HG02884 (cell line): ENCODE data around the gene DPY19L1.
"Not testable (repeated sequence)": the region's sequence is repeated elsewhere in the genome, so short reads cannot be mapped to it uniquely, and the experiment has no call there.

Experiments used
- ATAC-seq: cut with Tn5 transposase; IDR thresholded peaks from one replicate; pipeline ENCODE4 v1.9.1; 2021; ENCODE audit warnings: mild to moderate bottlenecking, moderate library complexity; ENCODE audit not compliant: unreplicated experiment

Gene DPY19L1

DNA sequence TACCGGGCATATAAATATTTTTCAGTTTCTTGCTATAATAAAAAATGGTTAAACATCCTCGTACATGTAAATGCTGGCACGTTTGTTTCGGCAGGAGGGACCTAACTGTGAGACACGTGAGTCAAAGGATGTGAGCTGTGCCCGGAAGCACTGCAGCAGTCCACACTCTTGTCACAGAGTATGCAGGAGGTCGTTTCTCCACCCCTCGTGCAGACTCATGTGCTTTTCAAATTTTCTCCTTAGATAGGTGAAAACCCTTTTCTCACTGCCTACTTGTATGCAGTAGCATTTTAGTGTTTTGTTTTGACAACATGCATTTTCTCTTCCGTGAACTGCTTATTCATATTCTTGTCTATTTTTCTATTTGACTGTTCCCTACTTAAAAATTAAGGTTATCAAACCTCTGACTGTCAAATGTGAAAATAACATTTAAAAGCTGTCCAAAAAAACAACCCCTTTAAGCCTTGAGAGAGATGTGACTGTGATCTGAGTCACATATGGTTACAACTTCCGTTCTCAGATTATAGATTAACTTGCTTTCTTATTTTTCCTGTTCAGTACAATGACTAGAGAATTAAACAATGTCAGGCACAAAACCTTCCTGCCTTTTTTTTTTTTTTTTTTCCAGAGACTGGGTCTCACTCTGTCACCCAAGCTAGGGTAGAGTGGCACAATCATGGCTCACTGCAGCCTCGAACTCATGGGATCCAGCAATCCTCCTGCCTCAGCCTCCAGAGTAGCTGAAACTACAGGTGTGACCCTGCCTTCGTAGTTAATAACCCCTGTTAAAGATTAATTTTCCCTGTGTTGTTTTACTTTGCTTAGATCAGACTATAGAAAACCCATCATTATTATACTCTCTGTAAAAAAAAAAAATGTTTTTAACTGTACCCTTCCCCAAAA lies 45.1 kb downstream of the DPY19L1 start:
- ATAC-seq, result peak; percentile 73

DNA sequence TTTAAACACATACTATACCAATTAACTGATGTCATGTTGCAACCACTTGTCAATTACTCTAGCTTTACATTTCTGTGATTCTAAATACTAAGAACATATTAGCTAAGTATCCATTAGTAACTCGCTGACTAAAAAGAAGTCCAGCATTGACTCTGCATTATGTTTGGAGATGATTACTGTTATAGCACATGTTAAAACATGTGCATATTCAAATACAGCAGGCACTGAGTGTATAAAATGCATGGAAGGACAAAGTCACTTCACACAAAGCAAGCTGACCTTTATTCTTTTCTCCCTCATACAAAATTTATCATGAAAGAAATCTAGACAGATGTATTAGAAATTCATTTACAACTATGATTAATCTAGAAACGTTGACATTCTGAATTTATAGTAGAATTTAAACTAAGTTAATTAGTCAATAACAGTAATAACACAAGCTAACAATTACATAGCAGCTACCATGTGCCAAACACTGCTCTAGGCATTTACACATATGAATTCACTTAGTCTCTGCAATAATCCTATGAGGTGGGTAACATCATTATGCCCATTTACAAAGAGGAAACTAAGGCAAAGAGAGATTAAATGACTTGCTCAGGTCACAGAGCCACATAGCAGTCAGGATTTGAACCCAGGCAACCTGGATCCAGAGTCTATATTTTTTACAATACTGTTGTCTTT lies 48.7 kb downstream of the DPY19L1 start:
- ATAC-seq, result not testable (repeated sequence)

DNA sequence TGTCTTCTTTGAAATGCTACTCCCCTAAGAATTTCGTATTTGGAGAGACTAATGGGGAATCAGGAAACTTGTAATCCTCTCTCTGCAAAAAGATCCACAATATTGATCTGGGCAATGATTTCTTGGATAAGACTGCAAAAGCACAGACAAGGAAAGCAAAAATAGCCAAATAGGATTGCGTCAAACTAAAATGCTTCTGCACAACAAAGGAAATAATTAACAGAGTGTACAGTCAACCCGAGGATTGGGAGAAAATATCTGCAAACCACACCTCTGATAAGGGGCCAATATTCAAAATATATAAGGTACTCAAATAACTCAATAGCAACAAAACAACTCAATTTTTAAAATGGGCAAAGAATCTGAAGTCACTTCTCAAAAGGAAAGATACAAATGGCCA lies 52.1 kb downstream of the DPY19L1 start:
- not testable (repeated sequence) for ATAC-seq

DNA sequence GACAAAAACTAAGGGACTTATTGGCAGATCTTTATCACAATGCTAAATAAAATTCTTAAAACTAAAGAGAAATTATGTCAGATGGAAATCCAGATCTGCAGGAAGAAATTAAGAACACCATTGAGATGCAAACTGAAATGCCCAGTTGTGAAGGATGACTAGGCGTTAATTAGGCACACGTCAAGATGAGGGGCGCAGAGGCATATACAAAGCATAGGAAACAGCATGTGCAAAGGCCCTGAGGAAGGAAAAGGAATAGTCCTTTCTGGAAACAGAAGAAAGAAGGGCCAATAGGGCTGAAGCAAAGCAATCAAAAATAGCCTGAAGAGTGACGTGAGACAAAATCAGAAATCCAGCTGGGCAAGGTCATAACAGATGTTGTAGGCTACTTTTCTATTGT lies 53.1 kb downstream of the DPY19L1 start:
- ATAC-seq, result not testable (repeated sequence)

DNA sequence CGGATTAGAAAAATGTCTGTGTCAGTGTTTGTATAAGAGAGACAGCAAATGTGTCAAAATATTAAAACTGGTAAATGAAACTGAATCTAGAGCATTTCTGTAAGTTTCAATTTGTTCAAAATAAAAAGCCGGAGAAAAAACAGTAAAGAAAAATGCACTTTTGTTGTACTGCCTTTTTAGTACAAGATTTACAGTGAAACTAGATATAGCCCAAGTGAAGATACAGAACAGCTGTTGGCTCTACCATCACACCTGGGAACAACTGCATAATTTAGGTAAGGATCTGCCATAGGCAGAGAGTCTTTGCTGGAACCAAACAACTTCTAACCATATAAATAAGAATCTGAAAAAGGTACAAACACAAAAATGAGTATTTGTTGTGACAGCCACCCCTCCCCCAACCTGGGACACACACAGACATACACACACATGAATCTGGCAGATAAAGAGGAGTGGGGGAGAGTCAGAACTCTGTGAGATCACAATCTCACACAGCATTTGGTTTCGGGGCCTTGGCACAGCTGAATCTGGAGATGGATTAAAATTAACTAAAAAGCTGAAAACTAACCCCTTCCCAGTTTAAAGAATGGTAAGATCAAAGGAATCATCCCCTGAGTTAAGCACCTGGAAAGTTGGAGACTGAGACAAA lies 54.8 kb downstream of the DPY19L1 start:
- ATAC-seq, result no peak

DNA sequence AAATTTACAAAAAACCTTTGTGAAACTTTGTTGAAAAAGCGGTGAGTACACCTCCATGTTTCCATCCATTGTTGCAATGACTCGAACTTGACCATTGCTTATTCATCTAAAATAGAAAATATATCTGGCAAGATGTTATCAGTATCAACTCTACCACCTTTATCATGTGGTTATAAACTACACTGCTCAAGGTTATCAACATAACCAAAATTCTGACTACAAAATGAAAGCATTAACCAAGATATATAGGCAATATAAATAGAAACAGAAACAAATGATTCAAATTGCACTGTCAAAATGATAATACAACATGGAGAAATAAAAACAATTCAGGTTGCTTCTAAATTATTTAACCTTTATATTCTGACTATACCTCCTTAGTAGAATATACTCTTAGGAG lies 58.2 kb downstream of the DPY19L1 start:
- not testable (repeated sequence) for ATAC-seq

DNA sequence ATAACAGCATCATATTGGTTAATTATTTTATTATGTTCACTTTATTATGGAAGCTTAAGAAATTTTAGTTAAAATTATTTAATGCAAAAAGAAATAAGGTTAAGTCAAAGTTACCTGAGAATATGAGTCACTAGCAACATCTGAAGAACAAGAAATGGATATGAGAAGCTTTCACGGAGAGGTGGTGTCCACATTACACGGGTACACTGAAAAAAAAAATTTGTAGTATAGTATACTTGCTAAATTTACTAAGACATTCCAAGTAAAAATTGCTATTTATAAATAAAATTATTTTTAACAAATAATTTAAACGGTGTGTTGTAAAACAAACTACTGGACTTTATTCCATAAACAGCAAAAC lies 63.9 kb downstream of the DPY19L1 start:
- ATAC-seq, result no peak

DNA sequence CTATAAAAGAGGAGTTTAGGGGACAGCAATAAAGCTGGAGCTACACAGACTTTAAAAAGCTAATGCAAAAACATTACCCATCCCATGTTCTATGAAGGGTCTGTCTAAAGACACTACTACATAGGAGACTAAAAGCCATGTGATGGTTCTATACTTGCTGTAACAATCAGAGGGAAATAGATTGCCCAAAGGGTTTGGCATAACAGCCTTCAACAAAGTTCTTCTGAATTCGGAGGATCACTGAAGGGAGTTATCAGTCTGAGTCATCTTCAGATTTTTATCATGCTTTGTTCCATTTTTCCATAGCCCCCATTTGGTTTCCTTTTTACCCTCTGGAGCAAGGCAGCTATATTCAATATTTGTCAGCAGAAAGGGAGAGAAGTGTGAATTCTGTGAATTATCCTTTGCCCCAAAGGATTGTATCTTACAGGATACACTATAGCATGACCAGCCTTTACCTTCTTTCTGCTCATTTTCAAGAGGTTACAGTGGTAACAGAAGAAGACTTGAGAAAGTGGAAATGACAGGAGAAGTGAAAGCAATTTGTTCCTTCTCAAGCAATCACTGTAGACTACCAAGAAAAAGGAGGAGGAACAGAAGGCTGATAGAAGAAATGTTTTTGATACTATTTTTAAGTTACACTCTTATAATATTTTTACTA lies 64.4 kb downstream of the DPY19L1 start:
- peak; percentile 81 for ATAC-seq

DNA sequence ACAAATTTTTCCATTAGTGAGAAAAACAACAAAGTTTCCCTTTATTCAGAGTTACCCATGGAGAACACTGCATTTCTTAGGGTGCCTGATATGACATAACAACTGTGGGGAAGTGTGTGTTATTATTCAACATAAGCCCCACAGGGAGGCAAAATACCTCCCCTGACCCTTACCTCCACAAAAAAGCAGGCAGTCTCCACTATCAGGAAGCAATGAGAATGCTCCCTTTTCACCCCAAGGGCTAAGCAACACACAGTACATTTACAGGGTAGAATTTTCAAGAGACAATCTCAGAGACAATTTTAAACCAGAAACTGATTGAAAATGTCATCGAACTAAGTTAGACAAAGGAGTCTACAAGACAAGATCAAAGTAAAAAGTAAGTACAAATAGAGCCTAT lies 69.5 kb downstream of the DPY19L1 start:
- ATAC-seq, result not testable (repeated sequence)

DNA sequence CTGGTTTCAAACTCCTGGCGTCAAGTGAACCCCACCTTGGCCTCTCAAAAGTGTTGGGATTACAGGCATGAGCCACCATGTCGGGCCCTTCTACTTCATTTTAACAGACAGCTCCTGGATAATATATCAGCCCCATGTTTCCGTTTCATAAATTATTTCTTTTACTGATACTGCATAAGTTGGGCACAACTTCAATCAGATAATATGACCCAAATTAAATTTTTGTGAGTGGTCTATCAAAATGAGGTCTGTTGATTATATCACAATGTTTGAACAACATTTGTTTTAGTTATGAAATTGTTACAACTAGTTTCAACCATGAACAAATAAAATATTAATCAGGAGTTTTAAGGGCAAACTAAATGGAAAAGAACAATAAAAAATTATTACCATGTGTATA lies 70.8 kb downstream of the DPY19L1 start:
- not testable (repeated sequence) for ATAC-seq

DNA sequence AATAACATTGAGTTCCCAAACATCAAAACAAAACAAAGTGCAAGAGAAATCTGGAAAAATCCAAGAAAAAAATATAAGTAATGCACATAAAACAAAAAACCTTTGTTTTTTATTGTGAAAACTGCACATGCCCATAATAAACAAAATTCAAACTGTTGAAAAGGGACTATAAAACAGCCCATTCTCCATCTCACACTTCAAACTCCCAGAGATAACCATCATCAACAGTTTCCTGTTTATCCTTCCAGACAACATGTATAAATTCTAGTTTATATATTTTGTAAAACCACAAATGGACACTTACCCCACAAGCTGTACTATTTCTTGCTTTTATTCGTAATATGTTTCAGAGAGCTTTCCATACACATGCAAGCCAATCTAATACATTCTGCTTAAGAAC lies 79.3 kb downstream of the DPY19L1 start:
- no peak for ATAC-seq

DNA sequence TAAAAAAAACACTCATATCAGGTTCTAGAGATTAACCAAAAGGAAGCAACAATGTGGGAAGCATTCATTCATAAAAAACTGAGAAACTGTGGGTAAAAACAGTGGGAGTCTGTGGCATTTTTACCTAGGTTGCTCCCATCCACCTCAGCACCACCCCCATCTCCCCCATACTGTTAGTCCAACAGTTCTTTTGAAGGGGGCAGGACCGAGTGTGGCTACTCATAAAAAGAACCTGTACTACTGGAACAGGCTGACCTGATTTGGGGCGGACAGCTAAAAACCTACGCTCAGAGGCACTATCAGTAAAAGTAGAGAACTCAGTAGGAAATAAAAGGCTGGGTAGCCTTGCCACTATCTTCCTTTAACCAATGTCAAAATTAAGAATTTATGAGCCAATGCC lies 84.5 kb downstream of the DPY19L1 start:
- ATAC-seq, result no peak

DNA sequence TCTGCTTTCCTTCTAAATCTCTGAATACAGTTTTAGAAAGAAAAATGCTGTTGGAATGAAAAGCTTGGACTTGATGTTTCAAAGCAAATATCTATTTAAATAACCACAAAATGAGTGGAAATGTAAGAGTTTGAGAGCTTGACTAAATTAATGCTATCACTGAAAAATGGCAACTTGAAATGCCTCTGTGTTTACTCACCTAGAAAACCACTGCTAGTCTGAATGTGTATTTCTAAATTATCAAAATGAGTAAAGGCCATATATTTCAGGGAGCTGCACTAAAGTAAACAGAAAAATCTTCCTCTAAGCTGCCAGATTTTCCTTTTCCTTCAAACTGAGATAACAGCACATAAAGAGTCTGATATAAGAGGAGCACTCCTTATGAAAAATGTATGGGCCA lies 87.9 kb downstream of the DPY19L1 start:
- ATAC-seq, result no peak

DNA sequence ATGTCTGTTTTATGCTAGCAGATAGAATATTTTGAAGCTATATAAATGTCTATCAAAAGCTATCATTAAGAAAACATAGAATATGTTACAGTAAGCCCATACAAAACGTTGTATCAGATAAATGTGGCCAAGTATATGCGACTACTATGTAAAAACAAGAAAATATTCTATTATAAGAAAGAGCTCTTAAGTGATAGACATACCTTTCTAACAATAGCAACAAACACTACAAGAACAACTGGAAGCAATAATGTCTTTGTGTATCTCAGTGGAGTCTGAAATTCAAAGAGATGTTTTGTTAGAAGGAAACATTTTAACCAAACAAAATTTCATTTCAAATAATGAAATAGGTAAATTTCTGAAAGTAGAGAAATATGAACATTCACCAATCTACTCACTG lies 89.9 kb downstream of the DPY19L1 start:
- ATAC-seq, result not testable (repeated sequence)

DNA sequence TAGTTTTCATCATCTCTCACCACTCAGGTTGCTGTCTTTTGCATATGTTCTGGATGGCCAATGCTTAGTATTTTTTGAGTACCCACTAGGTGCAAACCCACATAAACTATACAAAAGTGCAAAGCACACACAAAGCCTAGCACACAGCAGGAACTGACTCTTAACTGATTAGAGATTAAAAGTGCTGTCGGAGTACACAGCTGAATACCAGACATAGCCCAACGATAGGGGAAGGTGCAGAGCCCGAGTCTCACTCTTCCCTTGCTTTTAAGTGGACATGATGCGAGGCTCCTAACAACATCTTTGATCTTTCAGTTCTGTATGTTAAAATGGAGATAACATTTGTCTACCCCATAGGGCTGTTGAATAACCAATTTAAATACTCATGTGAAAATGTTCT lies 90.8 kb downstream of the DPY19L1 start:
- no peak for ATAC-seq

DNA sequence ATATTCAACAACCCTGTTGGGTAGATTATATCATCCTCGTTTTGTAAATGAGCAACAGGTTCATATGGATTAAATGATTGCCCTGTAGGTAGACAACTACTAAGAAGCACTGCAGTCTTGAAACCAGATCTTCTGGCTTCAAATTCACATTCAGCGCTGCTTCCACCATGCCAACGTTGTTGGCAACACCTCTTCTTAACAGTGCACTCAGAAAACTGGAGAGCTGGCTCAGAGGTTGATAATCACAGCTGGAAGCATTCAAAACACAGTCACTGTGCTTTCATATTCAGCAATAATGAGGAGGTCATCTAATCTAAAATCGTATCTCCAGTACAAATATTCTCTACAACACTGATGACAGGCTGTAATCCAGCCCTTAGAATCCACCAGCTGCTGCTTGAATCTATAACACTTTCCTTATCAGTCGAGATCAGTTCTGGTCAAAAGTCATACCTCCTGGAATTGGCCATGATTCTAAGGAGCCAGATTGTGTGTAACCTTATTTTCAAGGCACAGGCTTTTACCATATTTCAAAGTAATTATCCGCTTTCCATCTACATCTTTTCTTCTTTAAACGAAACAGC lies 91.3 kb downstream of the DPY19L1 start:
- ATAC-seq, result not testable (repeated sequence)

DNA sequence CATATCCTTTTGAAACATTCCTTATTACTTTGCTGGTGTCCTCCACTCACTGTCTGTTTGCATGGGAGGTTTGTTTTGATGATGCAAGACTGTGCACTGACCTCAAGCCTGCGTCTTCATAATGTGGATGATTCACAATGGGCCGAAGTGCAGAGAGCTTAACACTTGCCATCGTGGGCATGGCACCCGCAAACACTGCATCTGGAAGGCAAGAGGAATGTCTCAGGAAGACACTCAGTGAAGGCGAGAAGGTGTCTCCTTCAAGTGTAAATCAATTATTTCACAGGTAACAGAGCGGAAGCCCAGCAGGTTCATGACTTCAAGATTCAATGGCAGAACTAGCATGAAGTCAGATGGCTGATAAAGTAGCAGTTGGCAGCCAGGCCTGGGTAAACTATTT lies 98.1 kb downstream of the DPY19L1 start:
- ATAC-seq, result no peak

DNA sequence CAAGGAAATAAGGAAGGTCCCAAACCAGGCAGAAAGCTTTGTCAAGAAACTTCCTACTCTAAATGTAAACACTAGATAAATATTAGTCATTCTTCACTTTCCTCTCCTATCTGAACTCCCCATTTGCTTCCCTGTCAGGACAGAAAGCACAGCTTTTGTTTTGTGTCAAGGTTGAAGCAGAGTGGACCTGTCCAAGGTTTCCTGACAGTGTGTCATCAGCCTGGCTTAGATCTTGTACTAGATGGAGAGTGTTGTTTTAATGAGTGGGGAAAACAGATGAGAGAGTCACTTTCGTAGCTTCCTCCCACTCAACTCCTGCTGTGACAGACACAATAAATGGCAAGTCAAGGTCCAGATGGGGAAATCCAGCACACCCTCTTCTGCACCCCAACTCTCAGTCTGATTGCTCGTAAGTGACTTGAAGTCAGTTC lies 101.5 kb downstream of the DPY19L1 start:
- ATAC-seq, result peak; percentile 77

DNA sequence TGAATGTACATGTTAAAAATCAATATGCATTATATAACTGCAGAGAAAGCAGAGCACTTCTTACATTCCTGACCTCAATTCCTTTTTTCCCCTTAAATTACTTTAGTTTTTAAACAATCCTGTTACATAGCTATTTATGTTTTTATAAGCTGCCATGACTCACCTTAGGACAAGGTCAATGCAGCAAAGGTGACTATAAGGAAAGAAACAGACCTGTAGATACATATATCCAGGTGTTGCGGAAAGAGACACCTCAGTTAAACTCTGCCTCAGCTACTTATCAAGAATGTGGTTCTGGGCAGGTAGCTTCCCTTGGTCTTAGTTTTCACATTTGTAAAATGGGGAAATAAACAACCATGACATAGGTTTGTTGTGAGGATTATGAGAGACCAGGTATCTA lies 105.5 kb downstream of the DPY19L1 start:
- ATAC-seq, result no peak

DNA sequence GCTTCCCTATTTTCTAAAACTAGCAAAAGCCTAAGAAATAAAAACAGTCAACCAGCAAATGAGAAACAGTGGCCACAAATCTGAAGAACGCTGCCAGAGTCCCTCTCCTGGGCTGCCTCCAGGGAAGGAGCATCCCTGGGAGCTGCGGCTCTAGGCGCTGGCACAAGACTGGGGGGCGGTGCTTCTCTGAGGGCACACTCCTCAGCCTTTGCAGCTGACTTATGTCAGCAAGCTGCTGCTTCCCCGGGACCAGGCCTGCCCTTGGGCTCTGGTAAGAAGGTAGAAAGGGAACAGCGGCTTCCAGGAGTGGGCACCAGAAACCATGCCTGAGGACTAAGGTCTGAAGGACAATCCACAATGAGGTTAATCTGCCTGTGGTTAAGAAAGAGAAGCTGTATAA lies 107.5 kb downstream of the DPY19L1 start:
- ATAC-seq, result not testable (repeated sequence)

DNA sequence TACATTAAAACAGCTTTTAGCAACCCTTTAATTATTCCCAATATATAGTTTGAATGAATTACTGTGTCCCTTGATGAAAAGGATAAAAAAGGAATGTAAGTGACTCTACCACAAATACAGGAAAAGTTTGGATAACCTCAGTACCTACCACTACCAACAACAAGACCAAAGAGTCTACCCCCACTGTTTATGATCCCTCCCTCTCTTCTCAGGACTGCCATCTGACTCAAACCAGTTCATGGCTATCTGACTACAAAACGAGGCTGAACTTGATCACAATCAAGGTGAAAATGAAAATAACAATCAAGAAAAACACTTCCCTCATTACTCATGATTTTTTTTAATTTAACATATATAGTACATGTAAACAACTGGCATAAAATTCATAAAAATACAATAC lies 108.7 kb downstream of the DPY19L1 start:
- ATAC-seq, result no peak
